ENCODE measurements around the gene ELOVL6.

ELOVL6 gene

GRCh38 chr4:110134269-110134869 is 64.0 kb downstream of the ELOVL6 start:
- TF ChIP-seq CTCF (conservative IDR thresholded peaks at IDR 0.05; ENCODE audit: low read depth): no peak
- ChIA-PET CTCF (no interaction called here), POLR2A (ENCODE audit: low non-redundant PET) (no interaction called here)
- no peak for DNase-seq (ENCODE audit: low spot score)
- no peak overlapping the region for H3K27ac ChIP-seq

GRCh38 chr4:110132816-110133719 is 65.3 kb downstream of the ELOVL6 start:
- POLR2A ChIA-PET (ENCODE audit: low non-redundant PET): no interaction called here
- DNase-seq (ENCODE audit: low spot score): no peak
- no peak overlapping the region for H3K27ac ChIP-seq
- TF ChIP-seq CTCF (conservative IDR thresholded peaks at IDR 0.05; ENCODE audit: low read depth): no peak
- CTCF ChIA-PET: no interaction called here

- TF ChIP-seq CTCF (conservative IDR thresholded peaks at IDR 0.05; ENCODE audit: low read depth): no peak
- no peak for DNase-seq (ENCODE audit: low spot score)
- no peak overlapping the region for H3K27ac ChIP-seq
- ChIA-PET CTCF (interaction anchor here (0.7 kb wide), 1 partner anchor 33 kb away, joined by 4 read pairs; no protein-coding TSS in a partner anchor), POLR2A (ENCODE audit: low non-redundant PET) (no interaction called here)
These were observed 66.5 kb downstream of the ELOVL6 start for GRCh38 chr4:110131916-110132315.

- ChIA-PET POLR2A (ENCODE audit: low non-redundant PET) (no interaction called here), CTCF (interaction anchor here (0.7 kb wide), 1 partner anchor 378 kb away, joined by 3 read pairs; no protein-coding TSS in a partner anchor)
- TF ChIP-seq CTCF (conservative IDR thresholded peaks at IDR 0.05; ENCODE audit: low read depth): no peak
- H3K27ac ChIP-seq: no peak overlapping the region
- DNase-seq (ENCODE audit: low spot score): peak; percentile 25
These were observed 67.6 kb downstream of the ELOVL6 start for GRCh38 chr4:110130576-110131358.

- TF ChIP-seq CTCF (conservative IDR thresholded peaks at IDR 0.05; ENCODE audit: low read depth): no peak
- DNase-seq (ENCODE audit: low spot score): no peak
- POLR2A ChIA-PET (ENCODE audit: low non-redundant PET): no interaction called here
- no peak overlapping the region for H3K27ac ChIP-seq
- CTCF ChIA-PET: no interaction called here
These were observed 68.9 kb downstream of the ELOVL6 start for GRCh38 chr4:110129544-110129943.

- peak; percentile 59 for DNase-seq (ENCODE audit: low spot score)
- ChIA-PET CTCF (no interaction called here), POLR2A (ENCODE audit: low non-redundant PET) (no interaction called here)
- no peak overlapping the region for H3K27ac ChIP-seq
- TF ChIP-seq CTCF (conservative IDR thresholded peaks at IDR 0.05; ENCODE audit: low read depth): no peak
These were observed 69.9 kb downstream of the ELOVL6 start for GRCh38 chr4:110128472-110128919.

Data from RWPE1 (cell line).